Brain pericyte (primary cell): ENCODE data around the gene FARP1.
"Not testable (repeated sequence)": the region's sequence is repeated elsewhere in the genome, so short reads cannot be mapped to it uniquely, and the experiment has no call there.

ENCODE experiments used
- DNase-seq: peaks from one replicate; pipeline ENCODE4 v3.0.0-alpha.2; 2012; ENCODE audit warnings: low read depth, low spot score

The FARP1 gene

DNA sequence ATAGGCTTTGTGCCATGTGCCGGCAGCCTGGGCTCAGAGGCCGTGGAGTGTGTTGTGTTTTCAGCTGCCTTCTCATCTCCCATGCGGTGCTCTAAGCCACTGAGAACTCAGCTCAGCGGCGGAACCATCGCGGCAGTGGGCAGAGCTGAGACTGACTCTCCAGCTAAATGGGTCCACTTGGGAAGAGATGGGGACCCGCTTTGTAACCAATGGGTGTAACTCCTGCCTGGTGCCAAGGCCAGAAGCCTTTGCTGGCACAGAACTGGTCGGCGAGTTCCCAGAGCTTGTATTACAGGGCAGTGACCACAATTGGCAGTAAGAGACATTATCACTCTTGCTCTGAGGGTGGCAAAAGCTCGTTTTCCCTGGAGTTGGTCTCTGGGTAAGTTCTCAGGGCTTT lies 251.0 kb downstream of the FARP1 start:
- DNase-seq = no peak

DNA sequence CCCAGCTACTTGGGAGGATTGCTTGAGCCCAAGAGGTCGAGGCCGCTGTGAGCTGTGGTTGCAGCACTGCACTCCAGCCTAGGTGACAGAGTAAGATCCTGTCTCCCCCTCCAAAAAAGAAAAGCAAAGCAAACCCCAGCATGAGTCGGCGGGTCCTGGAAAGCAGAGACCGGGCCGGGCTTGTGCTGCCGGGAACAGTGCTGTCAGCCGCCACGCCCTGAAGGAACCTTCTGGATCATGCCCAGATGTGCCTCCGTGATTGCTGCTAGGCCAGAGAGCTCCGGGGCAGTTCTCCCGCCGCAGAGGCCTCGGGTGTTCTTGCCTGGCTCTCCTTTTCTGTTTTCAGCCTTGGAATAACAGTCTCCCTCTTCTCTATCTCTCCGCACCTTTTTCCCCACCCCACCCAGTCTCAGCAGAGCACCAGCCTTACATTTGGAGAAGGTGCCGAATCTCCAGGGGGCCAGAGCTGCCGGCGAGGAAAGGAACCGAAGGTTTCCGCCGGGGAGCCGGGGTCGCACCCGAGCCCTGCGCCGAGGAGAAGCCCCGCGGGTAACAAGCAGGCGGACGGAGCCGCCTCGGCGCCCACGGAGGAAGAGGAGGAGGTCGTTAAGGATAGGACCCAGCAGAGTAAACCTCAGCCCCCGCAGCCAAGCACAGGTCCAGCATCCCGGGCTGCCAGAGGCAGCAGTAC lies 252.1 kb downstream of the FARP1 start:
- no peak for DNase-seq

GRCh38 chr13:98396071-98396710 lies 253.3 kb downstream of the FARP1 start:
- no peak for DNase-seq

- DNase-seq = no peak
Measured at GRCh38 chr13:98397221-98397620, 254.3 kb downstream of the FARP1 start.

- no peak for DNase-seq
Measured at GRCh38 chr13:98397861-98398260, 255.0 kb downstream of the FARP1 start.

DNA sequence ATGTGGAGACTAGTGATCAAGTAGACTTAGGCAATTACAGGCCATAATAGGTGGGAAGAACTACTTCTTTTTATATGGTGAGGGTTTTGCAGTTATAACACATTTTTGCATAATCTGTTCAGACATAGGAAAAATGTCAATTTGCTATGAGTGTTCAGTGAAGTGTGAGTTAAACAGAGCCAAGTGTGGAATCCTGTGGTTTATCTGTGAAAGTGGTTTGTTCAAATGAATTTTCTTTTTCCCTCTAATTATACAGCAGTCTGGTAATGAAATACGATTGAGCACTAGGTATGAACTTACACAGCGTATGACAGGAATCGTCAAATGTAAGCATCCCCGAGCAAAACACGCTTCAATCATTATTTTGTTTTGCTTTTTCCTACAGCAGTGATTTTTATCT lies 255.7 kb downstream of the FARP1 start:
- DNase-seq = no peak

- no peak for DNase-seq
Measured at GRCh38 chr13:98399756-98400155, 256.9 kb downstream of the FARP1 start.

DNA sequence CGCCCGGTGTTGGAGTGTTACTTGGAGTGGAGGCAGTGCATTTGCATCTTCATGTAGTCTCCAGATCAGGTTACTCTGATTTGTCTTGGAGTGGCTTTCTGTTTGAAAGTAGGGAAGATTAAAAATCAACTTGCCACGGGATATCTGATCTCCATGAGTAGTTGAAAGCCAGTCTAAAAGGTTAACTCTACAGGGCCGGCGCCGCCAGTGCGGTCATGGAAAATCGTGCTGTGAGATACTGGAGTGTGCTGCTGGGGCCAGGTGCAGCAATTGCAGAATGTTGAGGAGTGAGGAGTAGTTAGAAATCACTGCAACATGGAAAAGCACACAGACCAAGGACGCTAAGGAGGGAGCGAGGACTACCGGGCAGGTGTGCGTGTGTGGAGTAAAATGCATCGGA lies 259.0 kb downstream of the FARP1 start:
- DNase-seq = no peak

- no peak for DNase-seq
Measured at GRCh38 chr13:98403076-98403475, 260.2 kb downstream of the FARP1 start.

DNA sequence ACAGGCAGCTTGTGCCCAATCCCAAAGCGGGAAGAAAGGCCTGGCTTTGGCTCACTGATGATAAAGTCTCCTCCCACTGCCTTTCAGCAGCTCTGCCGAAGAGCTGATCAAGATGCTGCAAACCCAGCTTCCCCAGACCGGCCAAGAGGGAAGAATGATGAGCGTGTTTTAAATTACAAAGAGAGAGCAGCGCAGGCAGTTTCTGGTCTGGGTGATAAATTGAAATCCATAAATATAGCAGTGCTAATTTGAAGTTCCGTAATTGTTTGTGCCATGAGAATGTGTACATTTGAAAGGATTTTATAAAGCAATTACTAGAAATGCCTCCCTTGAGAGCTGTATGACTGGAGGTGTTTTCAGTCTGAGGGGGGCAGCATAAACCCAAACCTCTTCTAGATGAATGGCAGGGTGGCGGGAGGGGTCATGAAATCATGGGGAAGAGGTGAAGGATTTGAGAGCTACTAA lies 262.2 kb downstream of the FARP1 start:
- DNase-seq = no peak

DNA sequence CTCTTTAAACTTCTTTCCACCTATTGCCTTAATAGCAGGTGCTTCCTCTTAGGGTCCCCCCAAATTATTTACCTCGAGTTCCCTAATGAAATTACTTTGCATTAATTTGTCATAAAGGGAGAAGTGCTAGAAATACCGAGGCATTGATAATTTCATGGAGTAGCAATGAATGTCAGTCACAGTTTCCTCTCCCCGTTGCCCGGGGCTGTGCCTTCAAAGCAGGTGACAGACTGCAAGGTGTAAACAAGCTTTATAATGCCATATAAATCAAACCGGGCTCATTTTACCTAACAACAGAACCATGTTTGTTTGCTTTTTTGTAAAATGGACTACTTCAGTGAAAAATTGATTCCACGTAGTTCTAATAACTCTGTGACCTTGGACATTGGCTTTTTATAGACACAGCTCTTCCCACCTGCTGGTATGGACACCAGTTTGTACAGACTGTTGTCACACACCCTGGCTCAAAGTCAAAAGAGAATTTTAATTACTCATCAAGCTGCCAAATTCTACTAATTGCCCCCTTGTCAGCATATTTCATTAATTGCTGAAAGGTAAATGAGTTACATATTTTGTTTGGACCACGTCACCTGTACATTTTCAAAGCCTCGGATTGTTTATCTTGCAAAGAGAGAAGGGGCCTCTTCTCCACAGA lies 262.9 kb downstream of the FARP1 start:
- DNase-seq = no peak

DNA sequence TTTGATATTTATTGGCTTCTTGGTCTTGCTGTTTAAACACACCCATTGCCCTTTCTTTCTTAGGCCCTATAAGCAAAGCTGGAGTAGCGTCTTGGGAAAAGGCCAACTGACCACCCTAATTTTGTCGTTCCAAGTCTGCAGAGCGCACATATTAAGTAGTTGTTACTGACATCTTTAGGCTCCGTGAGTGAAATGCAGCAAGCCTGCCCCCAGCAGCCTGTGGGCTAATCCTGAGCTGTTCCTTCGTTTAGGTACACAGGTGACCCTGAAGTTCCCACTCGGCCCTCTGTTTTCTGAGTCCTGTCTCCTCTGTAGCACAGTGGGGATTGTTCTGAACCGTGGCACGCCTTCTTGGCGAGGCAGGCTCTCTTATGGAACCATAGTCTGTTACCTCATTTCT lies 263.5 kb downstream of the FARP1 start:
- no peak for DNase-seq

DNA sequence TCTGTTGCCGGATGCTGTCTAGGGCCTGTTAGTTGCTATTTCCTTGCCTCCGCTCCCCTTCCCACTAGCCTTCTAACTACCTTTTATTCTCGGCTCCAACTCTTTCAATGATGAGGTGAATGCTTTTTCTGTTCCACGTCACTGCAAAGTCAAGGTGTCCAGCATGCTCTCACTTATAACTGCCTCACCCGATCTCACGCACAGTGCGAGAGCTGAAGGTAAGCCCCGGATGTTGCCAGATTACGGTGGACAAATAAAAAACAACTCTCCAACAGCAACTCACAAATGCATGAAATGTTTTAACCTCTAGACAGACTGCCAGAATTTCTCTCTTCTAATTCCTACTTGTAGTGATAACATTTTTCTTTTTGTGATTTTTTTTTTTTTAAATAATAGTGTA lies 264.1 kb downstream of the FARP1 start:
- no peak for DNase-seq

DNA sequence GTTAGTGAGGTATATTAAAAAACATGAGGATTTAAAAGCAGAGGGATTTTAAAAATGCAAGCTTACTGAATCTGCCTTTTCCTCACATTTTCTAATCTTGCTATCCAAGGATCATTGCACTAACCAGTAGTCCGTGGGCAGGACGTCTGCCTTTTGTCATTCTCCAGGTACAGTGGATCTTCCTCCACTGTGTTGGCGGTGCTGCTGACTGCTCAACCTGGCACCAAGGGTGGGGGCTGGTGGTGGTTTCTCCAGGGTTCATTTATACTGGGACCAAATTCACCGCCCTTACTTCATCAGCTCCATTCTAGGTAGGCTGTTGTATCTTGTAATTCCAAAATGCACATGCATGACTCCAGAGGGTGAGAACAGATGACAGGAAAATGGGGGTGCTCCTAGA lies 264.7 kb downstream of the FARP1 start:
- DNase-seq = no peak

- no peak for DNase-seq
Measured at GRCh38 chr13:98409281-98409680, 266.4 kb downstream of the FARP1 start.

GRCh38 chr13:98410612-98411011 lies 267.7 kb downstream of the FARP1 start:
- no peak for DNase-seq

DNA sequence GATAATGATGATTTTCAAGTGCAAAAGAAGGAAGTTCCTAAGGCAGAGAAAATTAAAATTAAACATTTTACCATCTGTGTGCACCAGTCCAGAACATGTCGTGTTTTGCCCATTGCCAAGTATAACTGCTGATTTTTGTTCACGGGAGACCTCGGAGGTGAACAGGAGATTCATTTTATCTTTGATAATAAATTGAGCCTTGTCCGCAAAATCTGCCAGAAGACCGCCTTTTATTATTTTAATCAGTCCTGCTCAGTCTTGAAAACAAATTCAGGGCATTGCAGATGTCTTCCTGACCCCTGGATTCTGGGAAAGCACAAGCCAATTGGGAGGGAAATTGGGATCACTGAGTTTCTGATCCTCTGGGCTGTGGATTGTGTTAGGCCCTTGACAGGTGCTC lies 268.1 kb downstream of the FARP1 start:
- no peak for DNase-seq

DNA sequence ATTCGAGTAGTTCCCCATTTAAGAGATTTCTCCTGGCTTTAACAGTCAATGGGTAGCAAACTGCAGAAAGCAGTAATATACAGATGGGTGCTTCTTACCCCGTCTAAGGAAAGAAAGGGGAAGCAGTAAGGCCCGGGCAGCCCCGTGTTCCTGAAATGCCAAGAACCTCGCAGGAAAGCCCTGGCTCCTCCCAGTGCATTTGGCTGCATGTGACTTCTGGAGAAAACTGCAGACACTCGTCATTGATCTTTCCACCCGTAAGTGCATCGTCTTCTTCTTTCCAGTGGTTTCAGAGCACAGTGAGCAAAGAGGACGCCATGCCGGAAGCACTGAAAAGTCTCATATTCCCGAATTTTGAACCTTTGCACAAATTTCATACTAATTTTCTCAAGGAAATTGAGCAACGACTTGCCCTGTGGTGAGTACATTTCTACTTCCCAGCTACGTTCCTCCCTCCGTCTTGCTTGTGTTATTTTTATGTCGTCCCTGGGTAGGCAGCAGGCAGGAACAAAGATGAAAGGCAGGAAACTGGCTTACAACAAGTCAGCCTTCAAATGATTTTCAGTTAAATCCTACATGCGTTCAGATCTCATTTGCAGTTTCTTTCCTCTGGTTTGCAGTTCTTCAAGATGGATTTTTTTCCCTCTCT lies 268.8 kb downstream of the FARP1 start:
- no peak for DNase-seq

DNA sequence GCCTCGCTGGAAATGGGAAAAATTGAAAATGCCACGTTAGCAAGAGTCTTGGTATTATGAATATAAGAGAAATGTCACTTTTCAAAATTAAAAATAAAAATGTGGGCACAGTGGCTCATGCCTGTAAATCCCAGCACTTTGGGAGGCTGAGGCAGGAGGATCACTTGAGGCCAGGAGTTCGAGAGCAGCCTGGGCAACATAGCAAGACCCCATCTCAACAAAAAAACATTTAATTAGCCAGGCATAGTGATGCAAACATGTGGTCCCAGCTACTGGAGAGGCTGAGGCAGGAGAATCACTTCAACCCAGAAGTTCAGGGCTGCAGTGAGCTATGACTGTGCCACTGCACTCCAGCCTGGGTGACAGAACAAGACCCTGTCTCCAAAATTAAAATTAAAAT lies 270.4 kb downstream of the FARP1 start:
- DNase-seq = not testable (repeated sequence)

GRCh38 chr13:98413796-98414195 lies 270.9 kb downstream of the FARP1 start:
- no peak for DNase-seq

DNA sequence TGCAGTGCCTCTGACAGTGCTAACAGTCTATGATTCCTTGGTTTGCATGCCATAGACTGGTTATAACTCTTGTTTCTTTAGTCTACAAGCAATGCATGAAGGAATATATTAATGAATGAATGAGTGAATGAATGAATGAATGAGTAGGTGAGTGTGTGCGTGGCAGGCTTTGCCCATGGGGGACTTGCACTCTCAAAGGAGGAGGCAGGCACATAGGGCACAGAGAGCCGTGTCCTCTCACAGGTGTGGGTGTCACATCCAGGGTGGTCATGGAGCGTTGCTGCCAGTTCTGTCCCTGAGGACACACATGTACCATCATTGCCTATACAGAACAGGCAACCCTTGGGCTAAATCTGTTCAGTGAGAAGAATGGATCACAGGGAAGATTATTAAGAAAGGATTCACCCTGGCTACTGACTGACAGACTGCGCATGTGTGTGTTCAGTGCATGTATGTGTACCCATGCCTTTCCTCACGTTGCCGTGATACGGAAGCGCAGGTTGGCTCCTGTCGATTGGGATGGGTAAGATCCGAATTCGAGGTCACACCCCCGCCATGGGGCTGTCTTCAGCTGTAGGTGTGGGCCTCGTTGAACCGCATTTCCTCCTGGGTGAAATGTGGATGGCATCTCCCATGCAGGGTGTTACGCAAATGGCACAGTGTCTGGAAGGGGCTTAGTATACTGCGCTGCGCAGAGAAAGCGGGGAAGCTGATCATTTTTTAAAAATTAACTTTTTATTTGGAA lies 272.6 kb downstream of the FARP1 start:
- DNase-seq = no peak

DNA sequence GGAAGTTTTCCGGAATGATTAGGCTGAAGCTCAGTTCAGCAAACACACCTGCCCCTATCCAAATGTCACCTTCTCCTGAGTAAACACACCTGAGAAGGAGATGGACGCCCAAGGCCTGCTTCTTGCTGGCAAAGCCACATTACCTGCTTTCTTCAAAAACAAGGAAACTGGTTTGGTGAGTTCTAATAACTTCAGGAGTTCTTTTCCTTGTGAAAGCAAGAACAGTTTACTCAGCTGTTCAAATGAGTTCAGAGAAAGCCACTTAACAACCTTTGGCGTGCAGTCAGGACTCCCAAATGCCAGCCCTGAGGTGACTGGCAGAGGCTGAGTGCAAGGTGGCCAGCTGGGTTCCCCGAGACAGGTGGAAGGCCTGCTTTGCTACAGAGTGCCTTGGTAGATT lies 273.5 kb downstream of the FARP1 start:
- DNase-seq = no peak
